ES-I3 (cell line): ENCODE data around the gene NEDD8.

Source experiments
- H3K36me3 ChIP-seq: 2 replicates; pipeline ENCODE4 v1.6.1; 2013; ENCODE audit warnings: mild to moderate bottlenecking, low read length, control low read depth, moderate library complexity; ENCODE audit not compliant: insufficient read depth
- H3K4me1 ChIP-seq: 2 replicates; pipeline ENCODE4 v1.6.1; 2013; ENCODE audit warnings: mild to moderate bottlenecking, control low read depth, low read length; ENCODE audit not compliant: insufficient read depth
- H3K9ac ChIP-seq: 2 replicates; pipeline ENCODE4 v1.6.1; 2013; ENCODE audit warnings: low read depth, mild to moderate bottlenecking, low read length, moderate library complexity
- H3K9me3 ChIP-seq: 2 replicates; pipeline ENCODE4 v1.6.1; 2013; ENCODE audit warnings: mild to moderate bottlenecking, low read length, moderate library complexity; ENCODE audit not compliant: control insufficient read depth, insufficient read depth

The NEDD8 gene

DNA sequence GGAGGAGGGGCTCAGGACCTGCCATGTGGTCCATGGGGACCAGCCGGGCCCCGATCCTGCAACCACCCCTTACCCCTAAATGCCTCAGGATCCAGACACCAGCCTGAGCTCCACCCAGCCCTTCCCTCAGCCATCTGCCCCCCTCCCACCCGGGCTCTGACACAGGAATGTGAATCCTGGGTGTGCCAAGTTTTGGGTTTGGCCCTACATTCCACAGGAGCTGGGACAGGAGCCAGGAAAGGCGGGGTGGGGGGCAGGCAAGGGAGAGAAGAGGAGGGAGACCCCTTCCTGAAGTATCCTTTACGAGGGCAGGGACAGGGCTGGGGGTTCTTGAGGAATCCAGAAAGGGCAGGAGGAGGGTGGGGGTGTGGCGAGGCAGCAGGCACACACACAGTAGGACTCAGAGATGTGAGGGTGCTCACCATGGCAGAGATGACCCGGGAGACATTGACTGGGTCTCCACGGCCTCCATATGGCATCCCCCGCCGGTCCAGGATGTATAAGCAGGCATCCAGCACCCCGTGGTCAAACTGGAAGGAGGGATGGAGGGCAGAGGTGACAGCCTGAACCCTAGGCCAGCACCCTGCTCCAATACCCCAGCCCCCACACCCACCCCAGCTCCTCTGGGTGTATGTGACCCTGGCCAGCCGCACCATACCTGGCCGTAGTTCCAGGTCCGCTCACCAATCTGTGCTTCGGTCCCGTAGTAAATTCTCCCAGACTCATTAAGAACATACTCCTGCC, 27.3 kb upstream of the NEDD8 start:
- H3K9me3 ChIP-seq, result no peaks in the 10 kb centered on the region
- no peak overlapping the region for H3K9ac ChIP-seq
- H3K36me3 ChIP-seq, result no peaks in the 10 kb centered on the region
- H3K4me1 ChIP-seq, result 0 out of 2 replicates have a peak, but pooled peaks cover 6% of the 10 kb centered on the region

DNA sequence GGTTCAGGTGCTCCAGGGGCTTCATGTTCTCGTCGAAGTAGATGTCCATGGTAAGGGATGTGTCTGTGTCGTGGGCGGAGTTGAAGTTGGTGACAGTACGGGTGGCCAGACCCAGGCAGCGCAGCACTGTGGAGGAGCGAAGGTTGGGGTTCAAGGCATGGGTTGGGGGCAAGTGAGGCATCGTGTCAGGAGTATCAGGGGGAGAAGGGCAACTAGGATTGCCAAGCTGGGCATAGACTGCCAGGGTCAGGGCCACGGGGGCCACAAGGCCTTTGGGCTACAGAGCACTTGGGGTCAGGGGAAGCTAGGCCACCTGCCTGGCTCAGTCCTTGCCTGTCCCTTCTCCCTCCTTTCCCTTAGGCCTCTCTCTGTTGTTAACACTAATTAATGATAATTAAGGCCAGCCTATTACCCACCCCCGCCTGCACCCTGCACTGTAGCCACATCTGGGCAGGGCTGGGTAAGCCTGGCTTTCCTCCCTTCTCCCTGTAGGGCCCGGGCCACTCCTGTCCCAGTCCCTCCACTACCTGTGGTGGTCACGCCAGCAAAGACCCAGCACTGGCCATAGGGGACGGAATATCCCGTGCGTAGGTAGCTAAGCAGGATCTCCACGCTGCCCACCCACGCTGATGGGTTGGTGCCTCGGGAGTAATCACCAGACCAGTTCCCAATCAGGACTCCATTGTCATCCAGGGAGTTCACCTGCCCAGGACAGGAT, 26.5 kb upstream of the NEDD8 start:
- H3K9me3 ChIP-seq, result no peaks in the 10 kb centered on the region
- no peaks in the 10 kb centered on the region for H3K36me3 ChIP-seq
- 0 out of 2 replicates have a peak, but pooled peaks cover 6% of the 10 kb centered on the region for H3K4me1 ChIP-seq
- H3K9ac ChIP-seq, result no peak overlapping the region

DNA sequence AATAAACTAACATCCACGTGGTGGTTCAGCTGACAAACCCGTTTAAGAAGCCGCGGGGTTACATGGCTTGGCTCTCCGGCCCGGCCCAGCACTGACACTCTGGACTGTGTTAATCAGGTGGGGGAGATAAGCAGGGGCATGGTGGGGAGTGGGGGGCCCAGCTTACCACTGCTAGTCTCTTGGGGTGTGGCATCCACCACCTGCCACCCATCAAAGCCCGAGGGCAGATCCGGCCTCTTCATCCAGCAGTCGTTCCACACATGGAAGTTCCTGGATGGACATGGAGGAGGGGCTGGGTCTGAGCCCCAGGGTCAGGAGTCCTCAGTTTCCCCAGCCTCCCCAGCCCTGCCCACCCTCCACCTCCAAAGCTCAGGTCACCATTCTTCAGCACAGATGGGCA, 26.0 kb upstream of the NEDD8 start:
- Histone ChIP-seq H3K36me3 (no peaks in the 10 kb centered on the region), H3K4me1 (0 out of 2 replicates have a peak, but pooled peaks cover under 1% of the 10 kb centered on the region), H3K9ac (no peak overlapping the region), H3K9me3 (no peaks in the 10 kb centered on the region)

DNA sequence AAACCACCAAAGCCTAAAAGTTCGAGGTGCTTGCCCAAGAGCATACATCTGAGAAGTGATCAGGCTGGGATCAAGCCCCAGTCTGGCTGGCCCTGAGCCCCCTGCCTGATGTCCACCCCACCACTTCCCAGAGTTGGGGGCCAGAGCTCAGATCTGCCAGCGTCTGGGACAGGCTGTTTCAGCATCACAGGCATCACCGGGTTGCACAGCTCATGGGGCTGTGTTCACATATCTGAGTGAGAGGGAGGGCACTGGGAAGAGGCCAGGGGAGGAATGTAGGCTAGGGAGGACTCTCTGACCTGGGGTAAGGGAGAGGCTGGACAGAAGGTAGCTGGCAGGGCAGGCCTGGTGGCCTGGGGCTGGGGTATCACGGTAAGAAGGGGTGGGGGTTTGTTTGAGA, 24.8 kb upstream of the NEDD8 start:
- Histone ChIP-seq H3K36me3 (no peaks in the 10 kb centered on the region), H3K4me1 (no peaks in the 10 kb centered on the region; the same call in 1 of the 2 replicates), H3K9ac (no peak overlapping the region), H3K9me3 (no peaks in the 10 kb centered on the region)

DNA sequence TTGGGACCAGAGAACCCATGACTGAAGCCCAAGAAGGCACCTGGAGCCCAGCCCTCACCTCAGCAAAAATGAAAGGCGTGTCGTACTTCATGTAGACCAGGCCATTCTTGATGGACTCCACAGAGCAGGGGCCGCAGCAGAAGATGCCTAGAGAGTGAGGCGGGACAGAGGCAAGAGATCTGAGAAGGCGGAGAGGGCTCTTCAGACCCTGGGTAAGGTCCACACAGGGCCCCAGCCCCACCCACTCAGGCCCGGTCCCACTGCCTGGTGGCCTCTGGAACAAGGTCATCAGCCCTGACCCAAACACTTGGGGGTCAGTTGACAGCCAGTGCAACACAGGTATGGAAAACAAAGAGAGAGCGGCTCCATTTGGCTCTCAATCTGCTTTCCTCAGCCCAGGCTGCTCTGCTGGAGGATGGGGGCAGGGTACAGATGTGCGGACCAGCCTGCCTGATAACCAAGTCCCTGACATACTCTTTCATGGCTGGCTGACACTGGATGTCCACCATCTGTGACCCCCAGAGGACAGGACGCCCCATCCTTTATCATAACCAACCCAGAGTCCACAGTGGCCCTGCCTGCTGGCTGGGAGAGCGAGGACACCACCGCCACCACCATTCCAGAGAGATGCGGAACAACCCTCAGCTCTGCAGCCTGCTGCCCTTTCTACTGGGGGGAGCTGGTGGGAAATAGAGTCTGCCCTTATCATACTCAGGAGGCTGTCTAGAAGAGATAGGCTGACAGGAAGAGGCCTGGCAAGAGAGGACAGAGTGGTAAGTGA, 24.0 kb upstream of the NEDD8 start:
- no peaks in the 10 kb centered on the region for H3K9me3 ChIP-seq
- H3K36me3 ChIP-seq, result no peaks in the 10 kb centered on the region
- no peaks in the 10 kb centered on the region; the same call in 1 of the 2 replicates for H3K4me1 ChIP-seq
- no peak overlapping the region for H3K9ac ChIP-seq

DNA sequence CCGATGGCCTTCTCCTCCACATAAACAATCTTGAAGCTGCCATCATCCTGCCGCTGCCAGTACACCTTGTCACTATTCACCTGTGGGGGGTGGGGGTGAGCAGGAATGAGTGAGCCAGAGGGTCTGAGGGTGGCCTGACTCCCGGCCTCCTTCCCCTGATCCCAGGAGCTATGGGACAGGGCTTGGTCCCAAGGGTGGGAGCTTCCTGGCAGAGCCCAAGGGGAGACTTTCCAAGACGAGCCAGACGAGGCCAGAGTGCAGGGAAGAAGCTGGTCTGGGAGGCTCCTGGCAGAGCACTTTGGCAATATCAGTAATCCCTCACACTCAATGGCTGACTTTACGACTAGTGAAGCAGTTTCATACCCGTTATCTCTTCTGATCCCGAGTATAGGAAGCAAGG, 23.3 kb upstream of the NEDD8 start:
- Histone ChIP-seq H3K4me1 (no peaks in the 10 kb centered on the region; the same call in 1 of the 2 replicates), H3K9me3 (no peaks in the 10 kb centered on the region), H3K36me3 (no peaks in the 10 kb centered on the region), H3K9ac (no peak overlapping the region)

DNA sequence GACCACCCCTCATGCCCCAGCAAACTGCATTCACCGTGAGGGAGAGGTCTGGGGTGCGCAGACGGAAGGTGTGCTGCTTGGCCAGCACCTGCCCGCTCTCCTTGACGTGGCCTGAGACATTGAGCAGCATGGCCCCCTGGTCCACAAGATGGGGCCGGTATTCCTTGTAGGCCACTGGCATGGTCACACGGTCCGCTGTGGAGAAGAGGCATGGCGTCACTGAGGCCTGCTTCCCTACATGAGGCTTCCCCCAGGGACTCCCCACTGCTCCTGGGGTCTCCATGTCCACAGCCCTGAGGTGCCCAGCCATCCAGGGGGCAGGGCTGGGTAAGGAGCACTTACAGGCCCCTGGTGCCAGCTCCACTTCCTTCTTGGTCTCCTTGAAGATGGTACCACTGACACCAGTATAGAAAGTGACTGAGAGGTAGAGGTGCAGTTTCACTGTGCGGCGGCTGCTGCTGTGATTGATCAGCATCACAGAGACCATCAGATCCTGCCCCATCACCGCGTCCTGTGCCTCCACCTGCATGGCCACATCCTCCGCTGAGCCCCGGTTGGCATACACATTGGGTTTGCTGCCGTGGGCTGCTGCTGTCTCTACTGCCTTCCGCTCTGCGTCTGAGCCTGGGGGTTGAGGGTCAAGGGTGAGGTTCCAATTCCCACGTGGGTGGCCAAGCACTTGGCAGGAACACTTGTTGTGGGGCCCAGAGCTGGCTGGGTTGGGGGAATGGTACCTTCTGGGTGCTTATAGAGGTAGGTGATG, 22.6 kb upstream of the NEDD8 start:
- Histone ChIP-seq H3K9me3 (no peaks in the 10 kb centered on the region), H3K9ac (no peak overlapping the region), H3K4me1 (no peaks in the 10 kb centered on the region; the same call in 1 of the 2 replicates), H3K36me3 (no peaks in the 10 kb centered on the region)

DNA sequence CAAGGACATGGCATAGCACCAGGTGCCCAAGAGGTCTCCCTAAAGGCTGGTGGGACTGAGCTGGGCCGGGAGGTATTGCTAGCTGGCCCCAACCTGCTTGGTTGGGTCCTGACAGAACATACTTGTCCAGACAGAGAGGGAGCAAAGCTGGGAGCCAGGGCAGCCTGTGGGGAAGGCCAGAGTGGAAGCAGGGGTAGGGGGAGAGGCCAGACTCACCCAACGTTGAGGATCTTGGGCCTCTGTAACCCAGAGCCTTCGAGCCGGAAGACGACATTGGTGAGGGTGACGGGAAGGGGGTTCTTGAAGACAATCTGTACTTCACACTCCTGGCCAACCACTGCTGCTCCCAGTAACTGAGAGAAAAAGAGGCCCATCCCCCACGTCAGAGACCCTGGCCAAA, 21.8 kb upstream of the NEDD8 start:
- Histone ChIP-seq H3K9ac (no peak overlapping the region), H3K36me3 (no peaks in the 10 kb centered on the region), H3K9me3 (no peaks in the 10 kb centered on the region), H3K4me1 (no peaks in the 10 kb centered on the region; the same call in 1 of the 2 replicates)

DNA sequence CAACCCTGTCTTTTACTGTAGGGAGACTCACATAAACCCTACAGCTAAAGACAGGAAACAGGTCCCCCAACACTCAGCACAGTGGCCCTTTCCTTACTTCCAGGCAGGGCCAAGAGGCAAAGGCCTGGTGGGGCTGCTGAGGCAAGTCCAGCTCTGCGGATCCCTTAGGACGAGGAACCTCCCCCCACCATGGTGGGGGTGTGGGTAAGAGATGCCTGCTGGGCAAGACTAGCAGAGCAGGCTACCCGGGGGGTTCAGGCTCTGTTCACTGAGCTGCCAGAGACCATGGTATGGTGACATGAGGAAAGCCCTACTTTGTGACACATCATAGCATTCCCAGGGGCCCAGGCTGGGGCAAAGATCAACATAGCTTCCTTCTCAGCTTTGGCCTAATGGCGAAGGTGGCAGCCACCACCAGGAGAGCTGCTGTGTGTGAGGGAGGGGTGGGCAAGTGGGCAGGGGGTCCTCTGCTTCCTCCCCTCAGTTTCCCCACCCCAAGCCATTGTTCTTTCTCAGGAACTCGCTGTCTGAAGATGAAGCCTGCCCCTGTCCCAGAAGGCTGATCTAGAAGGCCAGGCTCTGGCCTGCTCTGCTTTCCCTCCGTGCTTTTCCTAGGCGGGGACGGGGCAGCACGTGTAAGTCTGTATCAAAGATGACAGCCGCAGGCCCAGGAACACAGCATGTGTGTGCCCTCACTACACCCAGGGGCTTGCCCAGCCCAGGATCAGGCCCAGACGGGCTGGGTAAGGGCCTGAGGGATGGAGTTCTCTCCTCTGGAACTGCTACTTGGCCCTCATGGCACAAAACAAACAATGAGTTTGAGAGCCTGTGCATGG, 20.3 kb upstream of the NEDD8 start:
- Histone ChIP-seq H3K9me3 (no peaks in the 10 kb centered on the region), H3K36me3 (no peaks in the 10 kb centered on the region), H3K4me1 (no peaks in the 10 kb centered on the region; the same call in 1 of the 2 replicates), H3K9ac (no peak overlapping the region)

DNA sequence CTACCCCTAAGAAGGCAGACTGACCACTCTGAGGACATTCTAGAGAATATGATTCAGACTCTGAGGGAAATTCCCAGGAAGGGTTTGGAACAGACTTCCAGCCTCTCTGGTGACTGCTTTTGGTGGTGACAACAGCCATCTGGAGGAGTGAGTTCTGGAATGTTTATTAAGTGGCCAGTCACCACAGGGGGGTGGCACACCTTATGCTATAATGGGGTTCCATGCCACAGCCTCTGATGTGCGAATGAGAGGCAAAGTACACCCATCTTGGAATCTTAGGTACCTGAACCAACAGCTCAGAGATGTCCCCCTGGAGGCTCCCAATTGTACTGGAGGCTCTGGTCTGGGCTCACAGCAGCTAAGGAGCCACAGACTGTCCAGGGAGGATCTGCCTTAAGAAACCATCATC, 19.7 kb upstream of the NEDD8 start:
- H3K9ac ChIP-seq, result no peak overlapping the region
- H3K9me3 ChIP-seq, result no peaks in the 10 kb centered on the region
- H3K4me1 ChIP-seq, result no peaks in the 10 kb centered on the region; the same call in 1 of the 2 replicates
- no peaks in the 10 kb centered on the region for H3K36me3 ChIP-seq

DNA sequence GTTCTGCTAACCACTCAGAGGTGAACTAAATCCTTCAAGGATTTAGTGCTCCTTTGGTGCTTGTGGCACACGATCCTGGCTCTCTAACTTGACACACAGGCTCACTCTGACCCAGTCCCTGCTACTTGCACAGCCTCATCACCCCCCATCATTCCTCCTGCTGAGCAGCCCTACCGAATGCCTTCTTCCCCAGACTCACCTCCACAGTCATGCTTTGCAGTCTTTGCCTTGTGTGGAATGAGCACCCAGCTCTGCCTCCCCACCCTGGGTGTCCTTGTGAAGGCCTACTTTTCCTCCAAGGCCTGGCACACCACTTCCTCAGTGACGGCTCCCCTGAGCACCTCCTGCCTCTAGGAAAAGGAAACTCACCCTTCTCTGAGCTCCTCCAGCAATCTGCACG, 18.2 kb upstream of the NEDD8 start:
- Histone ChIP-seq H3K9ac (no peak overlapping the region), H3K36me3 (no peaks in the 10 kb centered on the region), H3K4me1 (no peaks in the 10 kb centered on the region; the same call in 1 of the 2 replicates)

DNA sequence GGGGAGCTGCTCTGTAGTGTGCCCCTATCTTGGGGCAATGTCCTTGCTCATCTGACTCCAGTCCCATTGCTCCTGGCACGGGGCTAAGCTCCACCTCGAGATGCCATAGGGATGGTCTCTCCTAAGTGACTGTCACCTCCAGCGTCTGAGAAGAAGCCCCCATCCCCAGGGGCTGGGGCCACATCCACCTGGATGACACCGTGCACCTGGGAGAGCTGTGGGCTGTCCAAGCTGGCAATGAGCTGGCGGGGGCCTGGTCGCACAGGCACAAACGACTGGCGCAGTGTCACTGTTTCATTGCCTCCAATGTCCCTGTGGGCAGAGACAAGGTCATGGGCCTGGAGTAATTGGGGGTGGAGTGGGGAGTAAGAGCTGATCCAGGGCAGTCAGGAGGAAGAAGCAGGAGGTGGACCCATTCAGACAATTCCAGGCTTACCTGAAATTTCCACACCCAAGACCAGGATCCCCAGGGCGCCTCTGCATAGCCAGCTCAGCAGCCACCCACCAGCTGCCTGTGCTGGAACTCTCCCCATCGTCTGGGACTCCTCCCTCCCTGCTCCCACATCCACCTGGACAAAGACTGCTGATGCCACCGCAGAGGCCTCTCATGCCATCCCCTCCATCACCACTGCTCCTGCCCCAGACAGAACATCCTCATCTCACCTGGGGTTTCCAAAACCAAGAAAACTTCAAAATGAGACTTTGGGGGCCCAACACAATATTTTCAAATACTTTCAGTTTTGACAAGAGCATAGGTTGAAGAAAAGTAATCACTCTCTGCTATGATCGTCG, 17.3 kb upstream of the NEDD8 start:
- H3K36me3 ChIP-seq, result no peaks in the 10 kb centered on the region
- H3K4me1 ChIP-seq, result no peaks in the 10 kb centered on the region; the same call in 1 of the 2 replicates
- no peaks in the 10 kb centered on the region for H3K9me3 ChIP-seq
- H3K9ac ChIP-seq, result no peak overlapping the region

More for the DNA sequence above, 18.2 kb upstream of the NEDD8 start:
- H3K9me3 ChIP-seq, result no peaks in the 10 kb centered on the region
